Neural cell (in vitro differentiated cells): ENCODE results near the gene JUND. TPM values are rescaled to one million over a fixed set of nuclear protein-coding genes. Genes with fewer than 3 reads are reported as not detected.

Experiments used
- H2AFZ ChIP-seq: fragments of 200-600, 300-800 bp; sonication (generic), shearing (Covaris generic); 2 replicates; pipeline ENCODE4 v1.6.0; 2014; ENCODE audit warnings: low read depth, mild to moderate bottlenecking, antibody characterized with exemption, low read length, moderate library complexity
- H3F3A ChIP-seq: fragments of 200-600 bp; shearing (Covaris generic); 2 replicates; pipeline ENCODE4 v1.6.1; 2016; ENCODE audit warnings: mild to moderate bottlenecking, moderate library complexity, mixed read lengths, antibody characterized with exemption, low read length; ENCODE audit not compliant: insufficient read depth, poor library complexity, severe bottlenecking
- H3K27ac ChIP-seq: fragments of 200-600, 300-800 bp; sonication (generic), shearing (Covaris generic); 2 replicates; pipeline ENCODE4 v1.5.1; 2014; ENCODE audit warnings: mild to moderate bottlenecking, low read length, moderate library complexity
- H3K27me3 ChIP-seq: fragments of 300-800, 200-600 bp; sonication (generic), shearing (Covaris generic); 2 replicates; pipeline ENCODE4 v1.6.0; 2014; ENCODE audit warnings: mild to moderate bottlenecking, low read depth, low read length, moderate library complexity; ENCODE audit not compliant: insufficient read depth
- H3K36me3 ChIP-seq: fragments of 300-800, 200-600 bp; sonication (generic), shearing (Covaris generic); 2 replicates; pipeline ENCODE4 v1.5.1; 2014; ENCODE audit warnings: mild to moderate bottlenecking, antibody characterized with exemption, low read length, moderate library complexity; ENCODE audit not compliant: insufficient read depth
- H3K4me2 ChIP-seq: fragments of 300-800, 200-600 bp; sonication (generic), shearing (Covaris generic); 2 replicates; pipeline ENCODE4 v1.6.0; 2014; ENCODE audit warnings: mild to moderate bottlenecking, low read length
- H3K4me3 ChIP-seq: fragments of 300-800, 200-600 bp; sonication (generic), shearing (Covaris generic); 2 replicates; pipeline ENCODE4 v1.5.1; 2014; ENCODE audit warnings: mild to moderate bottlenecking, low read length, moderate library complexity
- H3K79me2 ChIP-seq: fragments of 200-600 bp; shearing (Covaris generic); replicated peaks from 2 replicates; pipeline ENCODE4 v1.6.0; 2014; ENCODE audit warnings: mild to moderate bottlenecking, low read length, moderate library complexity; ENCODE audit not compliant: insufficient read depth
- H3K9ac ChIP-seq: fragments of 300-800, 200-600 bp; sonication (generic), shearing (Covaris generic); 2 replicates; pipeline ENCODE4 v1.6.1; 2016; ENCODE audit warnings: mild to moderate bottlenecking, low read length, mixed read lengths
- H3K9me2 ChIP-seq: fragments of 200-600 bp; shearing (Covaris generic); 2 replicates; pipeline ENCODE4 v1.6.1; 2016; ENCODE audit warnings: mild to moderate bottlenecking, low read length, mixed read lengths; ENCODE audit not compliant: insufficient read depth
- H3K9me3 ChIP-seq: fragments of 200-600, 300-800 bp; sonication (generic), shearing (Covaris generic); 2 replicates; pipeline ENCODE4 v1.6.1; 2016; ENCODE audit warnings: mild to moderate bottlenecking, mixed run types, low read length, moderate library complexity, mixed read lengths
- H4K20me1 ChIP-seq: fragments of 200-600 bp; shearing (Covaris generic); 2 replicates; pipeline ENCODE4 v1.6.1; 2016; ENCODE audit warnings: mild to moderate bottlenecking, mixed run types; ENCODE audit not compliant: insufficient read depth
- CTCF ChIP-seq: fragments of 450-650 bp; IDR thresholded peaks from 2 replicates; pipeline ENCODE4 v1.5.1; 2014; ENCODE audit warnings: antibody characterized with exemption, mild to moderate bottlenecking, moderate library complexity; ENCODE audit not compliant: poor library complexity, severe bottlenecking
- EP300 ChIP-seq: fragments of 450-650 bp; conservative IDR thresholded peaks from 2 replicates; pipeline ENCODE4 v1.6.1; 2014; ENCODE audit warnings: antibody characterized with exemption, mild to moderate bottlenecking, moderate library complexity; ENCODE audit not compliant: poor library complexity, severe bottlenecking
- EZH2 ChIP-seq: fragments of 200-600, 300-800 bp; shearing (Covaris generic), sonication (generic); IDR thresholded peaks from 2 replicates; pipeline ENCODE4 v1.6.1; 2014; ENCODE audit warnings: antibody characterized with exemption, low read length, borderline replicate concordance, mild to moderate bottlenecking; ENCODE audit not compliant: insufficient read depth, poor library complexity, severe bottlenecking
- MXI1 ChIP-seq: fragments of 450-650 bp; conservative IDR thresholded peaks from 2 replicates; pipeline ENCODE4 v1.6.1; 2014; ENCODE audit warnings: antibody characterized with exemption, mild to moderate bottlenecking; ENCODE audit not compliant: poor library complexity, severe bottlenecking
- POLR2AphosphoS5 ChIP-seq: IDR thresholded peaks from 2 replicates; pipeline ENCODE4 v1.6.1; 2012
- RAD21 ChIP-seq: fragments of 450-650 bp; conservative IDR thresholded peaks from 2 replicates; pipeline ENCODE4 v1.6.1; 2014; ENCODE audit warnings: antibody characterized with exemption, mild to moderate bottlenecking, moderate library complexity
- SMC3 ChIP-seq: fragments of 450-650 bp; conservative IDR thresholded peaks from 2 replicates; pipeline ENCODE4 v1.6.1; 2014; ENCODE audit warnings: antibody characterized with exemption, mild to moderate bottlenecking, moderate library complexity; ENCODE audit not compliant: poor library complexity
- TAF1 ChIP-seq: IDR thresholded peaks from 2 replicates; pipeline ENCODE4 v1.6.1; 2012; ENCODE audit warnings: low read depth
- polyA plus RNA-seq: library from polyadenylated mRNA; depleted of rRNA; stranded (reverse); fragments of >200 nt; gene quantifications from 2 replicates; pipeline ENCODE4 v1.2.3, GENCODE V29; 2014
- TF ChIP-seq, protein P1 (sequence below): IDR thresholded peaks from 2 replicates; pipeline ENCODE4 v1.6.1; 2012; ENCODE audit warnings: borderline replicate concordance

The JUND gene
- polyA plus RNA-seq, 1 donor from 2014 or later: 94.9 TPM

GRCh38 chr19:18306209-18306887 is 24.9 kb upstream of the JUND start:
- Histone ChIP-seq H3K9ac (no peak overlapping the region), H2AFZ (no peak overlapping the region), H3K27me3 (no peaks in the 10 kb centered on the region), H3K4me3 (no peak overlapping the region), H3K79me2 (no peaks in the 10 kb centered on the region), H3K4me2 (no peak overlapping the region), H3K9me2 (no peaks in the 10 kb centered on the region), H3K36me3 (no peaks in the 10 kb centered on the region), H3F3A (no peaks in the 10 kb centered on the region), H4K20me1 (no peaks in the 10 kb centered on the region), H3K9me3 (no peaks in the 10 kb centered on the region), H3K27ac (no peak overlapping the region)
- TF ChIP-seq EP300 (no peak), SMC3 (no peak), EZH2 (no peak)

DNA sequence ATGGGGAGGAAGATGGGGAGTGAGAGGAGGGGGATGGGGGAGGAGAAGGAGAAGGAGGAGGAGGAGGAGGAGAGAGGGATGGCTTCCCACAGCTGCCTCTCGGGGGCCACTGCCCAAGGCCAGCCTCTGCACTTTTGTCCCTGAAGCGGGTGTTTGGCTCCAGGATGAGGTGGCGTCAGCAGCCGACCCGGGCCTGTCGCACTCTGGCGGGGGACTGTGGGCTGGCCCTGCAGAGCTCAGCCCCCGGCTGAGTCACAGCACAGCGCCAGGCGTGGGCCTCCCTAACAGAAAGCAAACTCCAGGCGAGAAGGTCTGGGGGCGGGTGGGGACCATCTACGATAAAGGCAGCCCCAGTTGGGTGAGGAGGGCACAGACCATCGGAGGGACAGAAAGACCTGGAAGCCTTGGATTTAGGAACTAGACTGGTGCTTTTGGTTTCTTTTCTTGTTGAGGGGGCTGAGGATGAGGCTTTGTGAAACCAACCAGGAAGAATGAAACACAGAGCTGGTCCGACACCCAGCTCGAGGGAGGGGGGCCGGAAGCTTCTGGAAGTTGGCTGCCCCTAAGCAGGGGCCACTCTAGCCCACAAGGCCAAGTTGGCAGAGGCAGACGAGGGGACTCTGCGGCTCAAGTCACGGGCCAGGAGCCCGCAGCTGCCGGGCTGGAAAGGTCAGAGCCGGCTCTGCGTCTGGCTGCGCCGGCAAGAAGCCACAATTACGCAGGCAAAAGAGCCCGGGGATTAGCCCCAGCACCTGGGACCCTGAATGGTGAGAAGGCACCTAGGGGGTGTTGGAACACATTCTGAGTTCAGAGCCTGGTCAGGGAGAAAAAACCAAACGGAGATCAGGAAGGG is 23.3 kb upstream of the JUND start:
- TF ChIP-seq, protein P1, sequence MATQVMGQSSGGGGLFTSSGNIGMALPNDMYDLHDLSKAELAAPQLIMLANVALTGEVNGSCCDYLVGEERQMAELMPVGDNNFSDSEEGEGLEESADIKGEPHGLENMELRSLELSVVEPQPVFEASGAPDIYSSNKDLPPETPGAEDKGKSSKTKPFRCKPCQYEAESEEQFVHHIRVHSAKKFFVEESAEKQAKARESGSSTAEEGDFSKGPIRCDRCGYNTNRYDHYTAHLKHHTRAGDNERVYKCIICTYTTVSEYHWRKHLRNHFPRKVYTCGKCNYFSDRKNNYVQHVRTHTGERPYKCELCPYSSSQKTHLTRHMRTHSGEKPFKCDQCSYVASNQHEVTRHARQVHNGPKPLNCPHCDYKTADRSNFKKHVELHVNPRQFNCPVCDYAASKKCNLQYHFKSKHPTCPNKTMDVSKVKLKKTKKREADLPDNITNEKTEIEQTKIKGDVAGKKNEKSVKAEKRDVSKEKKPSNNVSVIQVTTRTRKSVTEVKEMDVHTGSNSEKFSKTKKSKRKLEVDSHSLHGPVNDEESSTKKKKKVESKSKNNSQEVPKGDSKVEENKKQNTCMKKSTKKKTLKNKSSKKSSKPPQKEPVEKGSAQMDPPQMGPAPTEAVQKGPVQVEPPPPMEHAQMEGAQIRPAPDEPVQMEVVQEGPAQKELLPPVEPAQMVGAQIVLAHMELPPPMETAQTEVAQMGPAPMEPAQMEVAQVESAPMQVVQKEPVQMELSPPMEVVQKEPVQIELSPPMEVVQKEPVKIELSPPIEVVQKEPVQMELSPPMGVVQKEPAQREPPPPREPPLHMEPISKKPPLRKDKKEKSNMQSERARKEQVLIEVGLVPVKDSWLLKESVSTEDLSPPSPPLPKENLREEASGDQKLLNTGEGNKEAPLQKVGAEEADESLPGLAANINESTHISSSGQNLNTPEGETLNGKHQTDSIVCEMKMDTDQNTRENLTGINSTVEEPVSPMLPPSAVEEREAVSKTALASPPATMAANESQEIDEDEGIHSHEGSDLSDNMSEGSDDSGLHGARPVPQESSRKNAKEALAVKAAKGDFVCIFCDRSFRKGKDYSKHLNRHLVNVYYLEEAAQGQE: no peak
- TF ChIP-seq EP300 (peak; percentile 24), POLR2AphosphoS5 (peak; percentile 42)
- H3K9me3 ChIP-seq: no peaks in the 10 kb centered on the region
- no peaks in the 10 kb centered on the region for H4K20me1 ChIP-seq
- H3K27ac ChIP-seq: peak overlapping the region; percentile 85
- no peaks in the 10 kb centered on the region for H3F3A ChIP-seq
- no peaks in the 10 kb centered on the region for H3K36me3 ChIP-seq
- H2AFZ ChIP-seq: peak overlapping the region; percentile 65
- no peaks in the 10 kb centered on the region for H3K79me2 ChIP-seq
- H3K4me2 ChIP-seq: no peak overlapping the region
- H3K9ac ChIP-seq: peak overlapping the region; percentile 67
- H3K27me3 ChIP-seq: no peaks in the 10 kb centered on the region
- H3K9me2 ChIP-seq: no peaks in the 10 kb centered on the region
- peak overlapping the region; percentile 49 for H3K4me3 ChIP-seq

GRCh38 chr19:18304208-18304457 is 22.7 kb upstream of the JUND start:
- Histone ChIP-seq H3K4me2 (no peak overlapping the region), H3K9me2 (no peaks in the 10 kb centered on the region), H3K27me3 (no peaks in the 10 kb centered on the region), H3K9ac (peak overlapping the region; percentile 67), H4K20me1 (no peaks in the 10 kb centered on the region), H3K4me3 (peak overlapping the region; percentile 49), H3K79me2 (no peaks in the 10 kb centered on the region), H3F3A (no peaks in the 10 kb centered on the region), H3K27ac (peak overlapping the region; percentile 85), H3K36me3 (no peaks in the 10 kb centered on the region), H2AFZ (peak overlapping the region; percentile 65), H3K9me3 (no peaks in the 10 kb centered on the region)
- TF ChIP-seq TAF1 (no peak), EZH2 (no peak), EP300 (no peak), POLR2AphosphoS5 (no peak), CTCF (no peak), RAD21 (no peak), SMC3 (no peak), MXI1 (no peak)
- TF ChIP-seq, protein P1: no peak
